Caco-2 (cell line): Measurements from ENCODE around the gene MYO6. TPM values are rescaled to one million over a fixed set of nuclear protein-coding genes. Genes with fewer than 3 reads are reported as not detected.
"Not testable (repeated sequence)": the region's sequence is repeated elsewhere in the genome, so short reads cannot be mapped to it uniquely, and the experiment has no call there.

Source experiments
- BruUV-seq: library from RNA; stranded (reverse); fragments of 400-500 nt; replicated peaks from 2 replicates; lab custom pipeline; 2021; lab: Mats Ljungman, UMichigan
- CTCF ChIA-PET: fragments of 300-600 bp; sonication (Branson Sonifier 250); formaldehyde crosslinking; loops from one replicate; lab custom pipeline; 2022; ENCODE audit warnings: antibody characterized with exemption; lab: Charles Lee
- POLR2A ChIA-PET: fragments of 300-600 bp; sonication (Branson Sonifier 250); formaldehyde crosslinking; loops from one replicate; lab custom pipeline; 2022; ENCODE audit warnings: antibody characterized with exemption; lab: Charles Lee
- DNase-seq, 2 experiments: peaks; one replicate each; pipeline versions ENCODE4 v3.0.0 to v3.0.0-alpha.2; 2020 to 2022
- H3K27me3 ChIP-seq: replicated peaks from 2 replicates; pipeline ENCODE4 v1.6.0; 2011; ENCODE audit warnings: low read length; ENCODE audit not compliant: control insufficient read depth, insufficient read depth
- H3K36me3 ChIP-seq: 2 replicates; pipeline ENCODE4 v1.5.1; 2011; ENCODE audit warnings: low read length; ENCODE audit not compliant: control insufficient read depth, insufficient read depth
- H3K4me1 ChIP-seq: fragments of 250-450 bp; sonication (Bioruptor Pico); 2 replicates; pipeline ENCODE4 v1.5.1; 2020; ENCODE audit warnings: mild to moderate bottlenecking
- H3K4me3 ChIP-seq: 2 replicates; pipeline ENCODE4 v1.5.1; 2011; ENCODE audit warnings: low read depth, mild to moderate bottlenecking, control low read depth, low read length
- H3K9me3 ChIP-seq: fragments of 250-450 bp; sonication (Bioruptor Pico); 2 replicates; pipeline ENCODE4 v1.5.1; 2020; ENCODE audit warnings: mild to moderate bottlenecking, moderate library complexity
- H3K27ac Mint-ChIP-seq: one replicate; pipeline ENCODE4 v1.8.0; 2022; ENCODE audit warnings: mixed read lengths; ENCODE audit not compliant: unreplicated experiment
- H3K27me3 Mint-ChIP-seq: one replicate; pipeline ENCODE4 v1.8.0; 2022; ENCODE audit warnings: mixed read lengths; ENCODE audit not compliant: insufficient read depth, unreplicated experiment
- H3K36me3 Mint-ChIP-seq: one replicate; pipeline ENCODE4 v1.8.0; 2022; ENCODE audit warnings: mild to moderate bottlenecking, mixed read lengths; ENCODE audit not compliant: insufficient read depth, unreplicated experiment
- H3K4me1 Mint-ChIP-seq: one replicate; pipeline ENCODE4 v1.8.0; 2022; ENCODE audit warnings: low read depth, mixed read lengths; ENCODE audit not compliant: unreplicated experiment
- H3K4me3 Mint-ChIP-seq: one replicate; pipeline ENCODE4 v1.8.0; 2022; ENCODE audit warnings: mild to moderate bottlenecking, moderate library complexity, mixed read lengths; ENCODE audit not compliant: unreplicated experiment
- H3K9me3 Mint-ChIP-seq: one replicate; pipeline ENCODE4 v1.8.0; 2022; ENCODE audit warnings: mixed read lengths; ENCODE audit not compliant: unreplicated experiment
- intact Hi-C: fragments of 100-400 bp; cut with micrococcal nuclease; formaldehyde crosslinking; loops from one replicate; pipeline ENCODE4 v1.10.0; 2022; ENCODE audit not compliant: unreplicated experiment
- total RNA-seq: library from RNA; stranded (reverse); gene quantifications from 2 replicates; pipeline ENCODE4 v1.2.3, GENCODE V29; 2022
- TF ChIP-seq, protein P1 (sequence below), 2 experiments: fragments of 200-600 bp in 1 of 2; IDR thresholded peaks; 1 replicate in 1 of 2; 2 replicates in 1 of 2; pipeline versions ENCODE4 v1.5.1 to v1.8.0; 2011 to 2022; ENCODE audit warnings: antibody characterized with exemption in 1 of 2, control low read depth in 1 of 2, inconsistent platforms in 1 of 2, low read depth in 1 of 2, low read length in 1 of 2, mild to moderate bottlenecking in 1 of 2, moderate library complexity in 1 of 2; ENCODE audit not compliant: insufficient read depth in 1 of 2, severe bottlenecking in 1 of 2, unreplicated experiment in 1 of 2

Gene MYO6
- total RNA-seq, 1 experiment from 2014 or later = 43.0 TPM

GRCh38 chr6:75893776-75894152, 144.7 kb downstream of the MYO6 start:
- H3K4me1 Mint-ChIP-seq = no peaks in the 10 kb centered on the region
- Histone ChIP-seq H3K4me1 (no peaks in the 10 kb centered on the region), H3K36me3 (no peaks in the 10 kb centered on the region), H3K27me3 (no peaks in the 10 kb centered on the region), H3K4me3 (no peak overlapping the region), H3K9me3 (no peaks in the 10 kb centered on the region)
- H3K27me3 Mint-ChIP-seq = no peaks in the 10 kb centered on the region
- ChIA-PET CTCF (interaction anchor here (1.2 to 1.8 kb wide), 5 partner anchors 12 to 457 kb away, joined by 3 to 13 read pairs (median 6); no protein-coding TSS in a partner anchor), POLR2A (no interaction called here)
- intact Hi-C loops = loop anchor here (1.0 to 2.0 kb wide), 2 partner anchors 39 to 457 kb away; no protein-coding TSS in a partner anchor
- H3K27ac Mint-ChIP-seq = no peak overlapping the region
- H3K36me3 Mint-ChIP-seq = peaks cover 11% of the 10 kb centered on the region
- TF ChIP-seq, protein P1, sequence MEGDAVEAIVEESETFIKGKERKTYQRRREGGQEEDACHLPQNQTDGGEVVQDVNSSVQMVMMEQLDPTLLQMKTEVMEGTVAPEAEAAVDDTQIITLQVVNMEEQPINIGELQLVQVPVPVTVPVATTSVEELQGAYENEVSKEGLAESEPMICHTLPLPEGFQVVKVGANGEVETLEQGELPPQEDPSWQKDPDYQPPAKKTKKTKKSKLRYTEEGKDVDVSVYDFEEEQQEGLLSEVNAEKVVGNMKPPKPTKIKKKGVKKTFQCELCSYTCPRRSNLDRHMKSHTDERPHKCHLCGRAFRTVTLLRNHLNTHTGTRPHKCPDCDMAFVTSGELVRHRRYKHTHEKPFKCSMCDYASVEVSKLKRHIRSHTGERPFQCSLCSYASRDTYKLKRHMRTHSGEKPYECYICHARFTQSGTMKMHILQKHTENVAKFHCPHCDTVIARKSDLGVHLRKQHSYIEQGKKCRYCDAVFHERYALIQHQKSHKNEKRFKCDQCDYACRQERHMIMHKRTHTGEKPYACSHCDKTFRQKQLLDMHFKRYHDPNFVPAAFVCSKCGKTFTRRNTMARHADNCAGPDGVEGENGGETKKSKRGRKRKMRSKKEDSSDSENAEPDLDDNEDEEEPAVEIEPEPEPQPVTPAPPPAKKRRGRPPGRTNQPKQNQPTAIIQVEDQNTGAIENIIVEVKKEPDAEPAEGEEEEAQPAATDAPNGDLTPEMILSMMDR (IDR thresholded peaks at IDR 0.05; ENCODE audit: insufficient read depth in 1 of 2, low read depth in 1 of 2, low read length in 1 of 2, severe bottlenecking in 1 of 2, unreplicated experiment in 1 of 2) = no peak
- no peak for DNase-seq
- BruUV-seq = no TSS peak
- H3K9me3 Mint-ChIP-seq = no peaks in the 10 kb centered on the region
- H3K4me3 Mint-ChIP-seq = no peak overlapping the region

DNA sequence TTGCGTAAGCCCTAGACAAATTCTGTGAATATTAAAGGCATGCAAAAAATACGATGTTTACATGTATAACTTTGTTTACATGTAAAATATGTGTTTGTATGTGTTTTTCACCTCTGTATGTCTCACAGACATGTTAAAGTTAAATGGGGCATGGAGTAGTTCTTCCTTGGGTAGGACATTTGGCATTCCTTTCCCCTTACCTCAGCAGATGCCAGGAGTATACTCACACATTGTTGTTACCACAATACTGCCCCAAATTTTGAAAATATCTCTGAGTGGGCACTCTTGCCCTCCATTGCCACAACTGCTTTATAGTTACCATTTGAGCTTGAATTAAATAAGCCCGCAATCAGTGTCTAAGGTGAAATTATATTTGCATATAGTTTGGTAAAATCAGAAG, 147.5 kb downstream of the MYO6 start:
- H3K36me3 Mint-ChIP-seq = peaks cover 4% of the 10 kb centered on the region
- H3K4me1 Mint-ChIP-seq = no peaks in the 10 kb centered on the region
- no peak for DNase-seq
- H3K9me3 Mint-ChIP-seq = no peaks in the 10 kb centered on the region
- POLR2A ChIA-PET = no interaction called here
- Histone ChIP-seq H3K4me1 (no peaks in the 10 kb centered on the region), H3K4me3 (no peak overlapping the region), H3K36me3 (no peaks in the 10 kb centered on the region), H3K27me3 (no peaks in the 10 kb centered on the region), H3K9me3 (no peaks in the 10 kb centered on the region)
- no peak overlapping the region for H3K27ac Mint-ChIP-seq
- no peak overlapping the region for H3K4me3 Mint-ChIP-seq
- H3K27me3 Mint-ChIP-seq = no peaks in the 10 kb centered on the region
- no TSS peak for BruUV-seq
- TF ChIP-seq, protein P1 (IDR thresholded peaks at IDR 0.05; ENCODE audit: insufficient read depth in 1 of 2, low read depth in 1 of 2, low read length in 1 of 2, severe bottlenecking in 1 of 2, unreplicated experiment in 1 of 2) = no peak
- intact Hi-C loops = no loop called here
- CTCF ChIA-PET = no interaction called here

- H3K36me3 ChIP-seq, BruUV-seq, H3K27me3 Mint-ChIP-seq, H3K4me3 Mint-ChIP-seq, DNase-seq, H3K9me3 ChIP-seq, H3K4me1 ChIP-seq, H3K9me3 Mint-ChIP-seq, H3K27me3 ChIP-seq, intact Hi-C loops, H3K27ac Mint-ChIP-seq, H3K4me1 Mint-ChIP-seq, CTCF ChIA-PET, H3K4me3 ChIP-seq, H3K36me3 Mint-ChIP-seq, POLR2A ChIA-PET: not testable (repeated sequence)
Observed at GRCh38 chr6:75900216-75900615, 151.2 kb downstream of the MYO6 start.

DNA sequence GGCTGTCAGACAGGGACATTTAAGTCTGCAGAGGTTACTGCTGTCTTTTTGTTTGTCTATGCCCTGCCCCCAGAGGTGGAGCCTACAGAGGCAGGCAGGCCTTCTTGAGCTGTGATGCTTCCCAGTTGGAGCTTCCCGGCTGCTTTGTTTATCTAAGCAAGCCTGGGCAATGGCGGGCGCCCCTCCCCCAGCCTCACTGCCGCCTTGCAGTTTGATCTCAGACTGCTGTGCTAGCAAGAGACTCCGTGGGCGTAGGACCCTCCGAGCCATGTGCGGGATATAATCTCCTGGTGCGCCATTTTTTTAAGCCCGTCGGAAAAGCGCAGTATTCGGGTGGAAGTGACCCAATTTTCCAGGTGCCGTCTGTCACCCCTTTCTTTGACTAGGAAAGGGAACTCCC, 156.1 kb downstream of the MYO6 start:
- peaks cover 14% of the 10 kb centered on the region for H3K4me1 Mint-ChIP-seq
- H3K4me3 Mint-ChIP-seq, BruUV-seq, H3K27me3 Mint-ChIP-seq, H3K4me3 ChIP-seq, H3K36me3 Mint-ChIP-seq, H3K27me3 ChIP-seq, H3K36me3 ChIP-seq, H3K9me3 ChIP-seq, POLR2A ChIA-PET, H3K9me3 Mint-ChIP-seq, intact Hi-C loops, CTCF ChIA-PET, H3K27ac Mint-ChIP-seq: not testable (repeated sequence)
- 0 out of 2 replicates have a peak, but pooled peaks cover 11% of the 10 kb centered on the region for H3K4me1 ChIP-seq
- peak in 1 of 2 experiments; percentile 38 for DNase-seq
